ENCODE measurements around the gene ACSL6. TPM values are rescaled to one million over a fixed set of nuclear protein-coding genes. Genes with fewer than 3 reads are reported as not detected.

ACSL6 gene, protein sequence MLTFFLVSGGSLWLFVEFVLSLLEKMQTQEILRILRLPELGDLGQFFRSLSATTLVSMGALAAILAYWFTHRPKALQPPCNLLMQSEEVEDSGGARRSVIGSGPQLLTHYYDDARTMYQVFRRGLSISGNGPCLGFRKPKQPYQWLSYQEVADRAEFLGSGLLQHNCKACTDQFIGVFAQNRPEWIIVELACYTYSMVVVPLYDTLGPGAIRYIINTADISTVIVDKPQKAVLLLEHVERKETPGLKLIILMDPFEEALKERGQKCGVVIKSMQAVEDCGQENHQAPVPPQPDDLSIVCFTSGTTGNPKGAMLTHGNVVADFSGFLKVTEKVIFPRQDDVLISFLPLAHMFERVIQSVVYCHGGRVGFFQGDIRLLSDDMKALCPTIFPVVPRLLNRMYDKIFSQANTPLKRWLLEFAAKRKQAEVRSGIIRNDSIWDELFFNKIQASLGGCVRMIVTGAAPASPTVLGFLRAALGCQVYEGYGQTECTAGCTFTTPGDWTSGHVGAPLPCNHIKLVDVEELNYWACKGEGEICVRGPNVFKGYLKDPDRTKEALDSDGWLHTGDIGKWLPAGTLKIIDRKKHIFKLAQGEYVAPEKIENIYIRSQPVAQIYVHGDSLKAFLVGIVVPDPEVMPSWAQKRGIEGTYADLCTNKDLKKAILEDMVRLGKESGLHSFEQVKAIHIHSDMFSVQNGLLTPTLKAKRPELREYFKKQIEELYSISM
- polyA plus RNA-seq (2012; ENCODE audit: low read depth, missing spikeins) = 0.04 TPM

DNA sequence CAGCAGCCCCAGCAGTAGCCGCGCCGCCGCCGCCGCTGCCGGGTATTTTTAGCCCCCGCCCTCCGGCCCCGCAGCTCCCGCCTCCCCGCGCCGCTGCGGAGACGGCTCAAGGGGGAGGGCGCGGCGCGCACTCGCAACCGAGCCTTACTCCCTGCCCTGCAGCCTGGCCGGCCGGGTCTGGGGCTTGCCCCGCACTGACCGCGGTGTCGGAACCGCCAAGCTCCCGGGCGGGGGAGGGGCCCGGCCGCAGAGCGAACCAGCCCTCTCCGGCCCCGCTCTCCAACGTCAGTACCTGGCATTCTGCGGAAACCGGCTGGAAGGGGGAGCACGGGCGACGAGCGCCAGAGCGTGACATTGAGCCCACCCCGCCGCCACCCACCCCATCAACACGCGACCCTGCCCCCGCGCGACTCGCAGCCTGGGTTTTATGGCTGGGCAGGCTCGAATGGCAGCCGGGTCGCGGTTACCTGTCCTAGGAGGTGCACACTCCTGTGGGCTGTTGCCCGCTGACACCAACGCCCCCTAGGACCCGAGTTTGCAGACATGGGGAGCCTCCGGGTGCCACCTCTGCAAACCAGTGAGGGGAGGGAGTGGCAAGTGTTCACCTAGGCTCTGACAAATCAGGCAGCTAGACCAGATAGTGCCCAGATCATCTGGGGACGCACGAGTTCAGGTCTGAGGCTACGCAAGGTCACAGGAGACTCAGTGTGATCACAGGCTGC is at the start of gene ACSL6:
Gene ACSL6 (minus strand): TSS at position 37 of the 722 bp plus-strand sequence. CDS start 105 bp downstream, outside the sequence.
- no peak for TF ChIP-seq PAX5 (IDR thresholded peaks at IDR 0.05; ENCODE audit: insufficient read depth, low read length, severe bottlenecking)
- no peak for TF ChIP-seq POU2F2 (IDR thresholded peaks at IDR 0.05; ENCODE audit: low read depth, low read length)
- TF ChIP-seq SPI1 (IDR thresholded peaks at IDR 0.05; ENCODE audit: low read depth, low read length) = no peak
- TF ChIP-seq POLR2A (IDR thresholded peaks at IDR 0.05; ENCODE audit: low read depth, low read length) = no peak
- TF ChIP-seq TAF1 (IDR thresholded peaks at IDR 0.05; ENCODE audit: low read depth, low read length) = no peak
- TF ChIP-seq POLR2AphosphoS5 (IDR thresholded peaks at IDR 0.05; ENCODE audit: low read depth, low read length) = no peak
- FAIRE-seq (no peak), DNase-seq (ENCODE audit: insufficient read length, low spot score) (no peak)

DNA sequence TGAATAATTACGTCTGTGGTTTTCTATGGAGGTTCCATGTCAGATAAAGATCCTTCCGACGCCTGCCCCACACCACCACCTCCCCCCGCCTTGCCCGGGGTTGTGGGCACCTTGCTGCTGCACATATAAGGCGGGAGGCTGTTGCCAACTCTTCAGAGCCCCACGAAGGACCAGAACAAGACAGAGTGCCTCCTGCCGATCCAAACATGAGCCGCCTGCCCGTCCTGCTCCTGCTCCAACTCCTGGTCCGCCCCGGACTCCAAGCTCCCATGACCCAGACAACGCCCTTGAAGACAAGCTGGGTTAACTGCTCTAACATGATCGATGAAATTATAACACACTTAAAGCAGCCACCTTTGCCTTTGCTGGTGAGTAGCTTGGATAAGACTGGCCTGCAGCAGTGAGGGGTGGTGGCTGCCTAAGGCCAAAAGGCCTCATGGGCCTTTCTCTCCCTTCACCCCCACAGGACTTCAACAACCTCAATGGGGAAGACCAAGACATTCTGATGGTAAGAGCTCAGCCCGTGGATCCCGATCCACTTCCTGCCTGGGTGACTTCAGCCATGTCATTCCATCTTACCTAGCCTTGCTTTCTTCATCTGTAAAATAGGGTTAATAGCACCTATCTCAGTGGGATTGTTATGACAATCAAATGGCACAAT is 49.2 kb upstream of the ACSL6 start, which contains the start of gene IL3:
Gene IL3 (plus strand): TSS at position 155 of the 661 bp plus-strand sequence. CDS start 52 bp downstream, at position 207.
- no peak for TF ChIP-seq PAX5 (IDR thresholded peaks at IDR 0.05; ENCODE audit: insufficient read depth, low read length, severe bottlenecking)
- TF ChIP-seq POLR2A (IDR thresholded peaks at IDR 0.05; ENCODE audit: low read depth, low read length) = no peak
- no peak for TF ChIP-seq POLR2AphosphoS5 (IDR thresholded peaks at IDR 0.05; ENCODE audit: low read depth, low read length)
- TF ChIP-seq POU2F2 (IDR thresholded peaks at IDR 0.05; ENCODE audit: low read depth, low read length) = no peak
- TF ChIP-seq SPI1 (IDR thresholded peaks at IDR 0.05; ENCODE audit: low read depth, low read length) = no peak
- DNase-seq (ENCODE audit: insufficient read length, low spot score) (peak; percentile 1), FAIRE-seq (no peak)

DNA sequence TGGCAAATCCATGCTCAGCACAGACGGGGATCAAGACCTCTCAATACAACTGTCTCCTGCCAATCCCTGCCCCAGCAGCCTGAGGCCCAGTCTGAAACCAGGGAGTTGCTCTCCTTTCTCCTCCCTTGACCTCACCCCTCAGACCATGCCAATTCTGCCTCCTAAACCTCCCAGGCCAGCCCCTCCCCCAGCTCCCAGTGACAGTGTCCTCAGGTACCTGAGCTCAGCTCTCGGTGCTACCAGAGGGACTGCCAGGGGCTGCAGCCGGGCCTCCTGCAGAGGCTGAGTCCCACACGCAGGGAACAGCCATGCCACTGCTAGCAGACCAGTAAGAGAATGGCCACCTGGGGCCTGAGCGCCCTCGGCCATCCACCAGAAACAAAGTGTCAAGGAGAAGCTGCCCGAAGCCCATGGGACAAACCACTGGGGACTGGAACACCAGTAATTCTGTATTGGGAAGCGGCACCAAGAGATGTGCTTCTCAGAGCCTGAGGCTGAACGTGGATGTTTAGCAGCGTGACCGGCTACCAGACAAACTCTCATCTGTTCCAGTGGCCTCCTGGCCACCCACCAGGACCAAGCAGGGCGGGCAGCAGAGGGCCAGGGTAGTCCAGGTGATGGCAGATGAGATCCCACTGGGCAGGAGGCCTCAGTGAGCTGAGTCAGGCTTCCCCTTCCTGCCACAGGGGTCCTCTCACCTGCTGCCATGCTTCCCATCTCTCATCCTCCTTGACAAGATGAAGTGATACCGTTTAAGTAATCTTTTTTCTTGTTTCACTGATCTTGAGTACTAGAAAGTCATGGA is 48.4 kb upstream of the ACSL6 start:
- no peak for TF ChIP-seq SPI1 (IDR thresholded peaks at IDR 0.05; ENCODE audit: low read depth, low read length)
- no peak for TF ChIP-seq POLR2AphosphoS5 (IDR thresholded peaks at IDR 0.05; ENCODE audit: low read depth, low read length)
- no peak for TF ChIP-seq TAF1 (IDR thresholded peaks at IDR 0.05; ENCODE audit: low read depth, low read length)
- DNase-seq (ENCODE audit: insufficient read length, low spot score) (peak; percentile 1), FAIRE-seq (no peak)

DNA sequence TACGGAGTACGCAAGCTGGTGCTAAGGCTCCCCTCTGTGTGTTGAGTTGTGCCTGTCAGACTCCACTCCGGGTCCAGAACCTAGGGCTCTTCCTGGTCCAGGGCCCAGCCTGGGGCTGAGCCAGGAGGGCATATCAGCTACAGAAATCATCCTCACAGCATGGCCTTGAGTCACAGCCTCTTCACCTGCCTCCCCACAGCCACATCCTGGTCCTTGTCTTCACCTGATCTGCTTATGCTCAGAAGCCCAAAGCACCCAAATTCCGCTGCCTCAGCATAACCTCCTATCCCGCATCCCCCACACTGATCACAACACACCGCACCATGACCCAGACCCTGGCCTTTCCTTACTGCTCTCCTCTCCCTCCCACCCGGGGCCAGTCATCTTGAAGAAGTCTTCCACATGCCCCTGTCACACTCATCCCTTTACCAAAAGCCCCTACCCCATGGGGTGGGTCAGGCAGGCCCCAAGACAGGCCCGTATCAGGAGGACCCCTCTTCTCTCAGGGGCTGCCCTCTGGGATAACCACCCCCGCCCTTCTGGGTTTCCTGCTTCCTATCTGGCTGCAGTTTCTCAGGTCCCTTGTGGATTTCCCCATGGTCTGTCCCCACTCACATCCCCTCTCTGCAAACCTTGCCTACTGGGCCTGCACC is 47.7 kb upstream of the ACSL6 start:
- DNase-seq (ENCODE audit: insufficient read length, low spot score) (peak; percentile 1), FAIRE-seq (no peak)

DNA sequence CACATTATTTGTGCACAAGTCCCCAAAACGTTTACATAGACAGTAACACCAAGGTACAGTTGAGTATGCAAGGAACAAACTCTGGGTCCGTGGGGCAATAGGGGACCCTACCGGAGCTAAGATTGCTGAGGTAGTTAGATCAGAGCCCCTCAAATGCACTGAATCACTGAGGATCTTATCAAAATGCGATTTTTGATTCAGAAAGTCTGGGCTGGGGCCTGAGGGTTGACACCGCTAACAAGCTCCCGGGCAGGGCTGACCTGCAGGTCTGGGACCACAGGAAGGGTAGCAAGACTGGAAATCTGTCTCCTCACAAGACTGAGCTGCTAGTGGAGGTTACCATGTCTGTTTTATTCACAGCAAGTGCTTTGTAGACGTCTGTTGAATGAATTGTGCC is 47.2 kb upstream of the ACSL6 start:
- TF ChIP-seq POLR2A (IDR thresholded peaks at IDR 0.05; ENCODE audit: low read depth, low read length) = no peak
- no peak for TF ChIP-seq SPI1 (IDR thresholded peaks at IDR 0.05; ENCODE audit: low read depth, low read length)
- TF ChIP-seq POLR2AphosphoS5 (IDR thresholded peaks at IDR 0.05; ENCODE audit: low read depth, low read length) = no peak
- TF ChIP-seq POU2F2 (IDR thresholded peaks at IDR 0.05; ENCODE audit: low read depth, low read length) = no peak
- no peak for TF ChIP-seq PAX5 (IDR thresholded peaks at IDR 0.05; ENCODE audit: insufficient read depth, low read length, severe bottlenecking)
- no peak for TF ChIP-seq TAF1 (IDR thresholded peaks at IDR 0.05; ENCODE audit: low read depth, low read length)
- FAIRE-seq (no peak), DNase-seq (ENCODE audit: insufficient read length, low spot score) (no peak)

More for the DNA sequence above, 47.7 kb upstream of the ACSL6 start:
- no peak for TF ChIP-seq TAF1 (IDR thresholded peaks at IDR 0.05; ENCODE audit: low read depth, low read length)
- no peak for TF ChIP-seq POLR2AphosphoS5 (IDR thresholded peaks at IDR 0.05; ENCODE audit: low read depth, low read length)
- TF ChIP-seq SPI1 (IDR thresholded peaks at IDR 0.05; ENCODE audit: low read depth, low read length) = no peak
- no peak for TF ChIP-seq PAX5 (IDR thresholded peaks at IDR 0.05; ENCODE audit: insufficient read depth, low read length, severe bottlenecking)
- TF ChIP-seq POLR2A (IDR thresholded peaks at IDR 0.05; ENCODE audit: low read depth, low read length) = no peak
- TF ChIP-seq POU2F2 (IDR thresholded peaks at IDR 0.05; ENCODE audit: low read depth, low read length) = no peak

DNA sequence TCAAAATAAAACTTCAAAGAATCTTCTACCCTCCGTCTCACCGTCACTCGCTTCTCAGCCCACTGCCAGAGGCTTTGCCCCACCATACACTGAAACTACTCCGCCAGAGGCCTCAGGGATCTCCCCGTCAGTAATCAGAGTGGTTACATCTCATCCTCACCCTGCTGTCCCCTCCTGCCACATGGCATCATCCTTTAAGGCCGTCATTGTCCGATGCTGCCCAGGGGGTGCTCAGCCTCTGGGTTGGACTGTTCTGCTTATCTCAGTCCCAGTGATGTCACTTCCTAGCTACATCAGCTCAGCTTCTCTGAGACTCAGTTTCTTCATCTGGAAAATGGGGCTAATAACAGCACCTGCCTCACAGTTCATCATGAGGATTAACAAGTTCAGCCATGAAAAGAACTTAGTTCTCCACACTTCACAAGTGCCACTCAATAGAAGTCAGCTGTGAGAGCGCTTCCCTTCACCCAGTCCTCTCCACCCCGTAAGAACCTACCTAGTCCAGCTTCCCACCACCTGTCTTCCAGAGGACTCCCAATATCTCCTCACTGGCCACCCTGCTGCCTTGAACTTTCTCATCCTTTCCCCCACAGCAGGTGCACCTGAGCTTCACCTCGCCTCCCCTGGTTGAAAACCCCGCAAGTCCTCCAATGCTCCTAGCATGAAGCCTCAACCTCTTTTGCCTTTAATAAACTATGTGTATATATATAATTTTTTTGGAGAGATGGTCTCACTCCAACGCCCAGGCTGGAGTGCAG is 46.2 kb upstream of the ACSL6 start:
- TF ChIP-seq POLR2AphosphoS5 (IDR thresholded peaks at IDR 0.05; ENCODE audit: low read depth, low read length) (no peak), POLR2A (IDR thresholded peaks at IDR 0.05; ENCODE audit: low read depth, low read length) (no peak), PAX5 (IDR thresholded peaks at IDR 0.05; ENCODE audit: insufficient read depth, low read length, severe bottlenecking) (no peak), POU2F2 (IDR thresholded peaks at IDR 0.05; ENCODE audit: low read depth, low read length) (no peak)
- DNase-seq (ENCODE audit: insufficient read length, low spot score) (no peak), FAIRE-seq (no peak)

DNA sequence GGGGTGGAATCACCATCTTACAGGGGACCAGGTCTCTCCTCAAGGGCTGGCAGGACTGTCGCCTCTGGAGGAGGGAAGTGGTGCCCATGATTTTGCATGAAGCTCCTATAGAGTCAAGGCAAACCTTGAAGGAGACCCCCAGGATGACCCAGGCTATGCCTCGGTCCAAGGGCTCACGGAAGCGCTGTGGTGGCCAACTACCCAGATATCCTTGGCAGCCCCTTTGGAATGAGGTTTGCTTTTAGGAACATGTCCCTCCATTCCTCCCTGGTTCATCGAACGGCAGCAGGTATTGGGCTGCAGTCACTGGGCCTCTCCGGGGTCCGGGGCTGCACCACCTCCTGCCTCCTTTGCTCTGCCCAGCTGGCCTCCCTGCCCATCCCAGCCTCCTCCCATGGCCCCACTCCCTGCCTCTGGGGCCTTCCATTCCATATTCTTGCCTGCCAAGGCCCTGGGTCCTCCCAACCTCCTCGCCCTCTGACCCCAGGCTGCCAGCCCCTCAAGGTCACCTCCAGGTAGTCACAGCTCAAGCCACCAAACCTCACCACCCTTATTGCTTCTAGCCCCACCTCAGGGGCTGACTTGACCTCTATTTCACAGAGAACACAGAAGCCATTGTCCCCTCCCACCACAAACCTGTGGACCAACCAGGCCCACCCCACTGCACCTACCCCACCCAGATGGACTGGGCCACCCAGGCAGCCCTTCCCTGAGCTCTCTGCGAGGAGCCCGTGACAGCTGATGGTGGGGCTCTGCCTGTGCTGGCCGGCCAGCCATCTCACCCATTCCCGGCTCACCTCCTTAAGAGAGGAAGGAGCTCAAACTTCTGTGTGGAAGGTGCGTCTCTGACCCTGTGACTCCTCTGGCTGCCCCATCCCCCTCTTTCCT is 45.4 kb upstream of the ACSL6 start:
- TF ChIP-seq POLR2AphosphoS5 (IDR thresholded peaks at IDR 0.05; ENCODE audit: low read depth, low read length) (no peak), SPI1 (IDR thresholded peaks at IDR 0.05; ENCODE audit: low read depth, low read length) (no peak), POLR2A (IDR thresholded peaks at IDR 0.05; ENCODE audit: low read depth, low read length) (no peak), POU2F2 (IDR thresholded peaks at IDR 0.05; ENCODE audit: low read depth, low read length) (no peak), TAF1 (IDR thresholded peaks at IDR 0.05; ENCODE audit: low read depth, low read length) (no peak), PAX5 (IDR thresholded peaks at IDR 0.05; ENCODE audit: insufficient read depth, low read length, severe bottlenecking) (no peak)
- DNase-seq (ENCODE audit: insufficient read length, low spot score) = peak; percentile 6
- FAIRE-seq = no peak
